ENCODE data around the gene CAPRIN1. TPM values are rescaled to one million over a fixed set of nuclear protein-coding genes. Genes with fewer than 3 reads are reported as not detected.

The CAPRIN1 gene
- total and polyA plus RNA-seq, 2 of the 8 experiments (the other 6 are each of a cell fraction or from before 2014, with no cell fraction given) = 221 to 317 TPM

- Histone ChIP-seq H3K18ac (ENCODE audit: extremely low read depth, low read length) (no peak overlapping the region), H2BK5ac (ENCODE audit: low read depth, low read length) (no peak overlapping the region), H3K4me3 (ENCODE audit: extremely low read depth in 1 of 4, insufficient read depth in 2 of 4, low read depth in 3 of 4, low read length in 4 of 4) (no peak overlapping the region), H3K79me2 (ENCODE audit: control insufficient read depth in 1 of 2, insufficient read depth in 2 of 2, low read length in 2 of 2) (no peaks in the 10 kb centered on the region), H3K36me3 (ENCODE audit: control insufficient read depth in 2 of 4, insufficient read depth in 4 of 4, low read length in 3 of 4) (no peaks in the 10 kb centered on the region), H3K23me2 (ENCODE audit: low read depth, low read length) (no peaks in the 10 kb centered on the region), H2AK5ac (ENCODE audit: low read depth, low read length) (no peak overlapping the region), H3K23ac (ENCODE audit: insufficient read length) (no peak overlapping the region), H3K4ac (replicated peaks; ENCODE audit: insufficient read length, low read depth, low read length) (no peak overlapping the region), H3K9ac (replicated peaks in 1 of 4; ENCODE audit: extremely low read depth in 1 of 4, low read depth in 3 of 4, low read length in 3 of 4) (no peak overlapping the region), H2BK15ac (ENCODE audit: low read length) (no peak overlapping the region), H3K27me3 (replicated peaks in 1 of 4; ENCODE audit: control insufficient read depth in 3 of 4, extremely low read depth in 1 of 4, insufficient read depth in 3 of 4, low read length in 3 of 4) (no peaks in the 10 kb centered on the region), H3K56ac (replicated peaks; ENCODE audit: insufficient read length, low read depth, low read length) (no peak overlapping the region), H2BK20ac (ENCODE audit: low read length) (no peak overlapping the region), H4K5ac (ENCODE audit: insufficient read length, low read depth, low read length) (no peak overlapping the region), H3K4me2 (ENCODE audit: insufficient read depth in 1 of 2, low read depth in 2 of 2, low read length in 2 of 2) (no peak overlapping the region), H3K9me3 (ENCODE audit: insufficient read depth in 2 of 2, low read depth in 1 of 2, low read length in 1 of 2) (no peaks in the 10 kb centered on the region), H3K14ac (ENCODE audit: insufficient read length) (no peak overlapping the region), H4K91ac (replicated peaks; ENCODE audit: insufficient read length, low read length) (no peak overlapping the region), H3K27ac (ENCODE audit: low read depth, low read length) (no peak overlapping the region), H2AFZ (ENCODE audit: low read length) (no peak overlapping the region), H4K8ac (ENCODE audit: extremely low read depth, insufficient read depth, low read length) (no peak overlapping the region), H2BK12ac (ENCODE audit: low read depth, low read length) (no peak overlapping the region), H4K20me1 (replicated peaks in 1 of 2; ENCODE audit: control insufficient read depth in 1 of 2, insufficient read depth in 2 of 2, low read length in 2 of 2) (no peaks in the 10 kb centered on the region), H3K4me1 (replicated peaks in 1 of 4; ENCODE audit: control insufficient read depth in 3 of 4, insufficient read depth in 4 of 4, low read length in 3 of 4) (peaks cover 0 to 6% (median 1%) of the 10 kb centered on the region in 4 experiments; a peak in 2 of 7 replicates), H3K79me1 (ENCODE audit: low read depth, low read length) (no peaks in the 10 kb centered on the region), H2BK120ac (replicated peaks; ENCODE audit: low read depth, low read length) (no peak overlapping the region)
- DNase-seq (ENCODE audit: low read depth in 1 of 2, low spot score in 2 of 2) (no peak), FAIRE-seq (no peak)
- TF ChIP-seq E2F6 (IDR thresholded peaks at IDR 0.05) (no peak), CTCF (IDR thresholded peaks at IDR 0.05; ENCODE audit: control extremely low read depth in 1 of 3, insufficient read depth in 1 of 3, low read depth in 1 of 3, low read length in 3 of 3) (no peak)
- POLR2A ChIA-PET (ENCODE audit: partially characterized antibody) = no interaction called here
- WGBS, 2 experiments (ENCODE audit: extremely low coverage in 1 of 2, insufficient coverage in 1 of 2, insufficient read length in 1 of 2, insufficient replicate concordance in 2 of 2, low coverage in 1 of 2, low lambda C conversion rate in 2 of 2, missing lambda C conversion rate in 1 of 2) = 84% methylated on average over 14 of the region's 14 CpGs; no CpG with 5 or more reads in 1 of the 2 experiments
- CTCF ChIA-PET (ENCODE audit: partially characterized antibody) = interaction anchor here (0.6 to 1.0 kb wide), 2 partner anchors 13 to 30 kb away, joined by 3 to 4 read pairs; no protein-coding TSS in a partner anchor
These were observed 25.1 kb upstream of the CAPRIN1 start for GRCh38 chr11:34026432-34026831.
